Astrocyte of the spinal cord (primary cell): ENCODE measurements around the gene SH3GLB1.

Experiments
- DNase-seq: peaks from one replicate; pipeline ENCODE4 v3.0.0; 2011; ENCODE audit warnings: low read depth, low spot score
- H3K4me3 ChIP-seq: 2 replicates; pipeline ENCODE4 v1.5.1; 2011; ENCODE audit warnings: low read depth, mild to moderate bottlenecking, low read length, moderate library complexity
- CTCF ChIP-seq: IDR thresholded peaks from 2 replicates; pipeline ENCODE4 v1.5.1; 2012; ENCODE audit warnings: low read depth, mild to moderate bottlenecking, low read length, inconsistent platforms
- in situ Hi-C: cut with HindIII; loops from 2 replicates; pipeline ENCODE4 v1.10.0; 2017; ENCODE audit warnings: low sequenced_read_pairs

The SH3GLB1 gene

GRCh38 chr1:86757272-86757984 lies 53.1 kb downstream of the SH3GLB1 start:
- peak; percentile 71 for DNase-seq
- no peak for TF ChIP-seq CTCF
- no peak overlapping the region for H3K4me3 ChIP-seq
- in situ Hi-C loops, result no loop called here

GRCh38 chr1:86758570-86758969 lies 54.2 kb downstream of the SH3GLB1 start:
- no peak for TF ChIP-seq CTCF
- no peak for DNase-seq
- in situ Hi-C loops, result no loop called here
- no peak overlapping the region for H3K4me3 ChIP-seq

GRCh38 chr1:86760199-86760598 lies 55.8 kb downstream of the SH3GLB1 start:
- DNase-seq, result no peak
- no peak for TF ChIP-seq CTCF
- H3K4me3 ChIP-seq, result no peak overlapping the region
- in situ Hi-C loops, result no loop called here

GRCh38 chr1:86762336-86762735 lies 58.0 kb downstream of the SH3GLB1 start:
- in situ Hi-C loops, result no loop called here
- no peak for DNase-seq
- H3K4me3 ChIP-seq, result no peak overlapping the region

GRCh38 chr1:86764523-86764922 lies 60.1 kb downstream of the SH3GLB1 start:
- in situ Hi-C loops, result no loop called here
- no peak for DNase-seq

More at GRCh38 chr1:86762336-86762735, 58.0 kb downstream of the SH3GLB1 start:
- TF ChIP-seq CTCF, result no peak

GRCh38 chr1:86765073-86765472 lies 60.7 kb downstream of the SH3GLB1 start:
- TF ChIP-seq CTCF, result no peak
- H3K4me3 ChIP-seq, result no peak overlapping the region
- in situ Hi-C loops, result no loop called here
- no peak for DNase-seq

More at GRCh38 chr1:86764523-86764922, 60.1 kb downstream of the SH3GLB1 start:
- no peak for TF ChIP-seq CTCF
- H3K4me3 ChIP-seq, result no peak overlapping the region

- in situ Hi-C loops, result no loop called here
- DNase-seq, result no peak
- no peak overlapping the region for H3K4me3 ChIP-seq
- no peak for TF ChIP-seq CTCF
Measured at GRCh38 chr1:86765674-86766073, 61.3 kb downstream of the SH3GLB1 start.
